Jurkat, Clone E6-1 (cell line): Measurements from ENCODE around the gene EYS.

ENCODE experiments used
- DNase-seq: peaks from one replicate; pipeline ENCODE4 v3.0.0-alpha.2; 2011; ENCODE audit warnings: low read depth, low spot score
- H3K4me3 ChIP-seq: 2 replicates; pipeline ENCODE4 v1.5.1; 2011; ENCODE audit warnings: mild to moderate bottlenecking, low read length, control low read depth, moderate library complexity

EYS gene

GRCh38 chr6:64335195-64335594, 1371.8 kb downstream of the EYS start:
- no peak for DNase-seq
- H3K4me3 ChIP-seq: no peak overlapping the region

- H3K4me3 ChIP-seq: no peak overlapping the region
- DNase-seq: no peak
Measured at GRCh38 chr6:64334636-64335035, 1372.4 kb downstream of the EYS start.

GRCh38 chr6:64330694-64331307, 1376.2 kb downstream of the EYS start:
- H3K4me3 ChIP-seq: no peak overlapping the region
- DNase-seq: peak; percentile 44

GRCh38 chr6:64326939-64327338, 1380.1 kb downstream of the EYS start:
- H3K4me3 ChIP-seq: no peak overlapping the region
- no peak for DNase-seq

- DNase-seq: no peak
- H3K4me3 ChIP-seq: no peak overlapping the region
Measured at GRCh38 chr6:64325093-64325492, 1381.9 kb downstream of the EYS start.

GRCh38 chr6:64310214-64310613, 1396.8 kb downstream of the EYS start:
- no peak for DNase-seq
- H3K4me3 ChIP-seq: no peak overlapping the region

GRCh38 chr6:64301307-64302236, 1405.5 kb downstream of the EYS start:
- DNase-seq: no peak
- H3K4me3 ChIP-seq: no peak overlapping the region

- no peak overlapping the region for H3K4me3 ChIP-seq
Measured at GRCh38 chr6:64299176-64299575, 1407.8 kb downstream of the EYS start.

GRCh38 chr6:64294034-64294433, 1413.0 kb downstream of the EYS start:
- DNase-seq: no peak
- no peak overlapping the region for H3K4me3 ChIP-seq

More at GRCh38 chr6:64299176-64299575, 1407.8 kb downstream of the EYS start:
- DNase-seq: no peak

GRCh38 chr6:64293298-64293697, 1413.7 kb downstream of the EYS start:
- no peak overlapping the region for H3K4me3 ChIP-seq
- no peak for DNase-seq

GRCh38 chr6:64290867-64291266, 1416.2 kb downstream of the EYS start:
- no peak overlapping the region for H3K4me3 ChIP-seq
- no peak for DNase-seq

- H3K4me3 ChIP-seq: no peak overlapping the region
- DNase-seq: no peak
Measured at GRCh38 chr6:64289931-64290330, 1417.1 kb downstream of the EYS start.

GRCh38 chr6:64288351-64288750, 1418.7 kb downstream of the EYS start:
- H3K4me3 ChIP-seq: no peak overlapping the region
- no peak for DNase-seq

GRCh38 chr6:64281167-64281566, 1425.9 kb downstream of the EYS start:
- no peak overlapping the region for H3K4me3 ChIP-seq
- no peak for DNase-seq

GRCh38 chr6:64280569-64280968, 1426.5 kb downstream of the EYS start:
- H3K4me3 ChIP-seq: no peak overlapping the region
- DNase-seq: peak; percentile 17

- no peak for DNase-seq
- no peak overlapping the region for H3K4me3 ChIP-seq
Measured at GRCh38 chr6:64270083-64270482, 1436.9 kb downstream of the EYS start.

GRCh38 chr6:64266351-64266821, 1440.6 kb downstream of the EYS start:
- H3K4me3 ChIP-seq: no peak overlapping the region
- DNase-seq: no peak

GRCh38 chr6:64263778-64264177, 1443.2 kb downstream of the EYS start:
- H3K4me3 ChIP-seq: no peak overlapping the region

GRCh38 chr6:64259372-64259771, 1447.7 kb downstream of the EYS start:
- no peak for DNase-seq
- no peak overlapping the region for H3K4me3 ChIP-seq

More at GRCh38 chr6:64263778-64264177, 1443.2 kb downstream of the EYS start:
- DNase-seq: no peak

GRCh38 chr6:64258752-64259151, 1448.3 kb downstream of the EYS start:
- no peak for DNase-seq
- no peak overlapping the region for H3K4me3 ChIP-seq
